ENCODE measurements around the gene CKS2. TPM values are rescaled to one million over a fixed set of nuclear protein-coding genes. Genes with fewer than 3 reads are reported as not detected.

The CKS2 gene
- total RNA-seq, 1 experiment from 2014 or later: 260 TPM

DNA sequence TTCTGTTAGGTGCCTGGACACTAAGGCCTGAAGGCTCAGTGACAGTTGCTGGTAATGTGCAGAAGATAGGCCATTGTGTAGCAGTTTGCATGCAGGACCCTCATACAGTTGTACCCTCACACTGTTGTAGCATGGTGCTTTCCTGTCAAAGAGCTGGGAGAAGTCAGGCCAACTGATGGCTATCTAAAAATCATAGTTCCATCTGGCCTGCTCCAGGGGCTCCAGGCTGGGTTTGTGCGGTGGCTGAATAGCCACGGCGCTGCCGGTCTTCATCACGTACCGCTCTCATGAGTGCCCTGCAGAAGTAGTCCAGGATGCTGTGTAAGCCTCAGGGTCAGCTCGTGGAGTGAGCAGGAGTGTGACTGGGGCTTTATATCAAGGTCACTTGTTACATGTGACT lies 19.5 kb downstream of the CKS2 start:
- Histone ChIP-seq H3K36me3 (ENCODE audit: low read depth) (peaks cover 43% of the 10 kb centered on the region), H3F3A (ENCODE audit: insufficient read depth, low read depth) (no peaks in the 10 kb centered on the region)

GRCh38 chr9:89339807-89340206 lies 28.8 kb downstream of the CKS2 start:
- Histone ChIP-seq H4K20me1 (ENCODE audit: insufficient read depth) (no peaks in the 10 kb centered on the region; the same call in 1 of the 2 replicates), H2AFZ (no peak overlapping the region), H3K27me3 (ENCODE audit: insufficient read depth, low read depth) (no peaks in the 10 kb centered on the region), H3K36me3 (ENCODE audit: low read depth) (peaks cover 27% of the 10 kb centered on the region), H3K9me2 (ENCODE audit: insufficient read depth) (no peaks in the 10 kb centered on the region), H3K4me1 (replicated peaks; ENCODE audit: insufficient read depth) (no peaks in the 10 kb centered on the region), H3K9me3 (ENCODE audit: insufficient read depth, low read depth) (no peaks in the 10 kb centered on the region), H3K27ac (no peak overlapping the region), H3K4me2 (no peak overlapping the region), H3K4me3 (no peak overlapping the region), H3K79me2 (ENCODE audit: low read depth) (no peaks in the 10 kb centered on the region), H3F3A (ENCODE audit: insufficient read depth, low read depth) (no peaks in the 10 kb centered on the region)
- intact Hi-C loops (cut with micrococcal nuclease; ENCODE audit: unreplicated experiment): no loop called here
- no peak for DNase-seq
- POLR2A ChIA-PET (ENCODE audit: unreplicated experiment): interaction anchor here (0.7 kb wide), 1 partner anchor 15 kb away, joined by 4 read pairs; no protein-coding TSS in a partner anchor
- CTCF ChIA-PET: no interaction called here
- no TSS peak for BruUV-seq (replicated peaks)
- TF ChIP-seq CTCF (conservative IDR thresholded peaks at IDR 0.05) (no peak), EZH2 (IDR thresholded peaks at IDR 0.05; ENCODE audit: low read depth) (no peak)

More for the DNA sequence above, 19.5 kb downstream of the CKS2 start:
- Histone ChIP-seq H3K4me1 (replicated peaks; ENCODE audit: insufficient read depth) (no peaks in the 10 kb centered on the region), H3K9me3 (ENCODE audit: insufficient read depth, low read depth) (no peaks in the 10 kb centered on the region), H3K79me2 (ENCODE audit: low read depth) (no peaks in the 10 kb centered on the region), H4K20me1 (ENCODE audit: insufficient read depth) (peaks cover 7% of the 10 kb centered on the region; the same call in 1 of the 2 replicates), H3K27ac (no peak overlapping the region), H3K4me2 (no peak overlapping the region), H3K4me3 (no peak overlapping the region), H3K27me3 (ENCODE audit: insufficient read depth, low read depth) (no peaks in the 10 kb centered on the region), H3K9me2 (ENCODE audit: insufficient read depth) (no peaks in the 10 kb centered on the region), H2AFZ (no peak overlapping the region)
- intact Hi-C loops (cut with micrococcal nuclease; ENCODE audit: unreplicated experiment): no loop called here
- POLR2A ChIA-PET (ENCODE audit: unreplicated experiment): no interaction called here
- TF ChIP-seq EZH2 (IDR thresholded peaks at IDR 0.05; ENCODE audit: low read depth) (no peak), CTCF (conservative IDR thresholded peaks at IDR 0.05) (no peak)
- CTCF ChIA-PET: no interaction called here
- no peak for DNase-seq
- BruUV-seq (replicated peaks): no TSS peak

DNA sequence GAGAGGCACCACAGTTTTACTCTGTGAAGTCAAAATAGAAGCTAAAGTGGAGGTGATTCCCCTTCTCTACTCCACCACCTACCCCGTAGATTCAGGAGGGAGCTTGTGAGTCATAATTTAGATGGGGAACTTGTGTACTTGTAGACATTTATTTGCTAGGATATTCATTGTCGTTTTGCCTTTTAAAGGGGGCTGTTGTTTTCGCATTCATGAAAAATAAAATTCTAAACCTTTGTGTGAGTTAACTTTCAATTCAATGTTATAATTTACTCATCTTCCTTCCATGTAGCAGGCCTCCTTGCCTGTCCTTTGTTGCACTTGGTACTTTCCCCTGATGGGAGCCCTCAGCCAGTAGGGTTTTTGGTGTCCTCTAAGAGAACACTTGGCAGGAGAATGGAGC lies 29.3 kb downstream of the CKS2 start:
- no TSS peak for BruUV-seq (replicated peaks)
- no peak overlapping the region for H3K4me2 ChIP-seq
- POLR2A ChIA-PET (ENCODE audit: unreplicated experiment): interaction anchor here (0.7 kb wide), 1 partner anchor 15 kb away, joined by 4 read pairs; no protein-coding TSS in a partner anchor
- no peaks in the 10 kb centered on the region; the same call in 1 of the 2 replicates for H4K20me1 ChIP-seq (ENCODE audit: insufficient read depth)
- no peak overlapping the region for H3K27ac ChIP-seq
- no peaks in the 10 kb centered on the region for H3K79me2 ChIP-seq (ENCODE audit: low read depth)
- DNase-seq: no peak
- H2AFZ ChIP-seq: no peak overlapping the region
- H3K9me3 ChIP-seq (ENCODE audit: insufficient read depth, low read depth): no peaks in the 10 kb centered on the region
- CTCF ChIA-PET: no interaction called here
- intact Hi-C loops (cut with micrococcal nuclease; ENCODE audit: unreplicated experiment): no loop called here
- no peaks in the 10 kb centered on the region for H3K27me3 ChIP-seq (ENCODE audit: insufficient read depth, low read depth)
- no peaks in the 10 kb centered on the region for H3K9me2 ChIP-seq (ENCODE audit: insufficient read depth)
- no peak overlapping the region for H3K4me3 ChIP-seq
- H3F3A ChIP-seq (ENCODE audit: insufficient read depth, low read depth): no peaks in the 10 kb centered on the region
- TF ChIP-seq CTCF (conservative IDR thresholded peaks at IDR 0.05): no peak
- TF ChIP-seq EZH2 (IDR thresholded peaks at IDR 0.05; ENCODE audit: low read depth): no peak
- peaks cover 27% of the 10 kb centered on the region for H3K36me3 ChIP-seq (ENCODE audit: low read depth)
- H3K4me1 ChIP-seq (replicated peaks; ENCODE audit: insufficient read depth): no peaks in the 10 kb centered on the region
